Subcutaneous abdominal adipose tissue (tissue), 5 donors: Measurements from ENCODE around the gene HNRNPH1.
"Not testable (repeated sequence)": the region's sequence is repeated elsewhere in the genome, so short reads cannot be mapped to it uniquely, and the experiment has no call there.

Source experiments
- H3K27ac ChIP-seq: one replicate; pipeline ENCODE4 v1.7.0; 2013; ENCODE audit warnings: low read depth, mild to moderate bottlenecking, inconsistent platforms, low read length, moderate library complexity
- H3K27me3 ChIP-seq, 5 donors: one replicate each; pipeline ENCODE4 v1.7.0; 2013; ENCODE audit warnings: low read length in 5 of 5, inconsistent platforms in 1 of 5; ENCODE audit not compliant: control insufficient read depth in 5 of 5, insufficient read depth in 4 of 5
- H3K36me3 ChIP-seq, 5 donors: one replicate each; pipeline ENCODE4 v1.7.0; 2013; ENCODE audit warnings: low read length in 5 of 5; ENCODE audit not compliant: control insufficient read depth in 5 of 5, insufficient read depth in 5 of 5
- H3K4me1 ChIP-seq, 5 donors: one replicate each; pipeline ENCODE4 v1.7.0; 2013; ENCODE audit warnings: low read length in 5 of 5, mild to moderate bottlenecking in 3 of 5, moderate library complexity in 1 of 5; ENCODE audit not compliant: control insufficient read depth in 5 of 5, insufficient read depth in 5 of 5
- H3K4me3 ChIP-seq, 5 donors: one replicate each; pipeline ENCODE4 v1.7.0; 2013; ENCODE audit warnings: low read length in 5 of 5, low read depth in 1 of 5
- H3K9ac ChIP-seq, 5 donors: one replicate each; pipeline ENCODE4 v1.7.0; 2013; ENCODE audit warnings: low read length in 5 of 5, mild to moderate bottlenecking in 4 of 5, moderate library complexity in 3 of 5
- H3K9me3 ChIP-seq, 5 donors: one replicate each; pipeline ENCODE4 v1.7.0; 2013; ENCODE audit warnings: low read length in 5 of 5; ENCODE audit not compliant: control insufficient read depth in 5 of 5
- donor health status: healthy.
- donor health status: healthy.
- donor health status: healthy.
- donor health status: healthy.
- donor health status: healthy.

The HNRNPH1 gene, protein sequence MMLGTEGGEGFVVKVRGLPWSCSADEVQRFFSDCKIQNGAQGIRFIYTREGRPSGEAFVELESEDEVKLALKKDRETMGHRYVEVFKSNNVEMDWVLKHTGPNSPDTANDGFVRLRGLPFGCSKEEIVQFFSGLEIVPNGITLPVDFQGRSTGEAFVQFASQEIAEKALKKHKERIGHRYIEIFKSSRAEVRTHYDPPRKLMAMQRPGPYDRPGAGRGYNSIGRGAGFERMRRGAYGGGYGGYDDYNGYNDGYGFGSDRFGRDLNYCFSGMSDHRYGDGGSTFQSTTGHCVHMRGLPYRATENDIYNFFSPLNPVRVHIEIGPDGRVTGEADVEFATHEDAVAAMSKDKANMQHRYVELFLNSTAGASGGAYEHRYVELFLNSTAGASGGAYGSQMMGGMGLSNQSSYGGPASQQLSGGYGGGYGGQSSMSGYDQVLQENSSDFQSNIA

GRCh38 chr5:179623003-179623905, at the start of gene HNRNPH1:
HNRNPH1 (minus strand) TSS chr5:179623671; CDS start chr5:179623133, 538 bp downstream.
- no peaks in the 10 kb centered on the region for H3K27me3 ChIP-seq
- H3K36me3 ChIP-seq: peaks cover 17 to 31% (median 28%) of the 10 kb centered on the region in 5 donors
- peak within 1 kb of the TSS; percentile 97 for H3K27ac ChIP-seq
- H3K9me3 ChIP-seq: no peaks in the 10 kb centered on the region
- H3K9ac ChIP-seq: peak within 1 kb of the TSS; percentile 79 to 99 (median 96)
- H3K4me1 ChIP-seq: peaks cover 8 to 54% (median 48%) of the 10 kb centered on the region in 5 donors
- H3K4me3 ChIP-seq: peak within 1 kb of the TSS; percentile 95 to 99 (median 97)

DNA sequence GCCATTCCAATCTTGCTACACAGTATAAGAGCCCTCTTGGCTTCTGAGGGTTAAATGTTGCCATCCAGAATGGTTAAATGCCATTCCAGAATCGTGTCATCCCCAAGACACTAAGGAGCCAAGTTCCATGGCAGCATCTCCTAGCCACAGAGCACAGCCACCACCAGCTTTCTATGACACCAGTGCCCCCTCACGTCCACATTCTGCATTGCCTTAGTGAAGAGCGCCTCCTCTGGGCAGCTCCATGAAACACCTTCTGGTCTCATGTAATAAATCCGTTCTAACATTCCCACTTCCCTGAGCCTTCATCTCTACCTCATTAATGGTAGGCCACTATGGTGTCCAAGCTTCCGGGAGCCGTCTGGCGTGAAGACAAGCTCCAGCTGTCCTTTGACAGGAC, 44.9 kb upstream of the HNRNPH1 start:
- Histone ChIP-seq H3K27ac (no peak overlapping the region), H3K4me1 (no peaks in the 10 kb centered on the region), H3K9me3 (no peaks in the 10 kb centered on the region), H3K27me3 (no peaks in the 10 kb centered on the region), H3K4me3 (no peak overlapping the region), H3K36me3 (peaks cover 0 to 20% (median 18%) of the 10 kb centered on the region in 5 donors), H3K9ac (no peak overlapping the region)

DNA sequence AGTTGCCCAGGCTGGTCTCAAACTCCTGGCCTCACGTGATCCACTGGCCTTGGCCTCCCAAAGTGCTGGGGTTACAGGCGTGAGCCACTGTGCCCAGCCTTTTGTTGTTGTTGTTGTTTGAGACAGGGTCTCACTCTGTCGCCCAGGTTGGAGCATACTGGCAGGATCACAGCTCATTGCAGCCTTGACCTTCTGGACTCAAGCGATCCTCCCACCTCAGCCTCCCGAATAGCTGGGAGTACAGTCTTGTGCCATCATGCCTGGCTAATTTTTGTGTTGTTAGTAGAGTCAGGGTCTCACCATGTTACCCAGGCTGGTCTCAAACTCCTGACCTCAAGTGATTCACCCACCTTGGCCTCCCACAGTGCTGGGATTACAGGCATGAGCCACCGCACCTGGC, 38.2 kb upstream of the HNRNPH1 start:
- not testable (repeated sequence) for H3K9me3 ChIP-seq, H3K9ac ChIP-seq, H3K4me1 ChIP-seq, H3K27ac ChIP-seq, H3K27me3 ChIP-seq, H3K4me3 ChIP-seq
- H3K36me3 ChIP-seq: peaks cover 0 to 24% (median 18%) of the 10 kb centered on the region in 5 donors

- not testable (repeated sequence) for H3K27me3 ChIP-seq, H3K36me3 ChIP-seq, H3K27ac ChIP-seq, H3K4me1 ChIP-seq, H3K9me3 ChIP-seq
- H3K4me3 ChIP-seq: peak overlapping the region; percentile 61 to 74 (median 69)
- H3K9ac ChIP-seq: peak overlapping the region in 4 of 5 donors; percentile 43 to 68 (median 64)
Observed at GRCh38 chr5:179658179-179658856, 34.8 kb upstream of the HNRNPH1 start.

DNA sequence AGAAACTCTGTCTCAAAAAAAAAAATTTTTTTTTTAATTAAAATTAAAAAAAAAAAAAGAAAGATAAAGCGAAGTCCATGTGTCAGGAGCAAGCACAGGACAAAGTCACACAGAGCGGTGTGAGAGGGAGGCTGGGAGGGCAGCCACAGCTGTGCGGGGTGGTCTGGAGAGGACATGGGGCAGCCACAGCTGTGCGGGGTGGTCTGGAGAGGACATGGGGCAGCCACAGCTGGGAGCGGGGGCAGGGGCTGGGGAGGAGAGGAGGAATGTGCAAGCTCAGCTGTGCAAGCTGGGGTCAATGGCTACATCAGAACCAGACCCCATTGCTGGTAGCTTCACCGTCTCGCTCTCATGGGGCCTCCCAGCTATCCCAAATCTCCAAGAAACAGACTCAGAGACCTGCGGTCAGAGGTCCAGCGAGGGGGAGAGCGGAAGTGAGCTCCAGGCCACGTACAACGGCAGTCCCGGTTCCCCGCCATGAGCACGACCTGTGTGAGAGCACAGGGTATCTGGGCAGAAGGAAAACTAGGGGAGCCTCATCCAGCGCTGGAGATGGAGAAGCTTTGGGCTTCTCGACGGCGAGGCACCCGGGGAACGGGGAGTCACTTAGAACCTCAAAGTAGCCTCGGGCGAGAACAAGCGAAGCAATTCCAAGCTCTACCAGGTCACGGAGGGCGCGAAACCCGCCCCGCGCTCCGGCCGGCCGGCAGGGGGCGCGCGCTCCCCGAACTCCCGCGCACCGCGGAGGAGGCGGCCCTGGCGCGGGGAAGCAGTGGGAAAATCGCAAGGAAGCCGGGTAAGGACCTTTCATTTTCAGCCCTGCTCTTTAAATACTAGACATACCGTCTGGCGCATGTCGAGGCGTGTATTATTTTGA, 34.1 kb upstream of the HNRNPH1 start:
- not testable (repeated sequence) for H3K27me3 ChIP-seq, H3K4me1 ChIP-seq, H3K9ac ChIP-seq, H3K36me3 ChIP-seq, H3K27ac ChIP-seq, H3K4me3 ChIP-seq, H3K9me3 ChIP-seq

- H3K9me3 ChIP-seq, H3K4me3 ChIP-seq, H3K9ac ChIP-seq, H3K27ac ChIP-seq, H3K4me1 ChIP-seq, H3K36me3 ChIP-seq, H3K27me3 ChIP-seq: not testable (repeated sequence)
Observed at GRCh38 chr5:179653135-179653534, 29.7 kb upstream of the HNRNPH1 start.

- not testable (repeated sequence) for H3K4me1 ChIP-seq, H3K36me3 ChIP-seq, H3K9me3 ChIP-seq, H3K27ac ChIP-seq, H3K4me3 ChIP-seq, H3K9ac ChIP-seq, H3K27me3 ChIP-seq
Observed at GRCh38 chr5:179650245-179650644, 26.8 kb upstream of the HNRNPH1 start.

- H3K9me3 ChIP-seq, H3K4me1 ChIP-seq, H3K27ac ChIP-seq, H3K4me3 ChIP-seq, H3K36me3 ChIP-seq, H3K9ac ChIP-seq, H3K27me3 ChIP-seq: not testable (repeated sequence)
Observed at GRCh38 chr5:179649166-179649703, 25.8 kb upstream of the HNRNPH1 start.

- H3K9me3 ChIP-seq: no peaks in the 10 kb centered on the region
Observed at GRCh38 chr5:179648410-179648809, 24.9 kb upstream of the HNRNPH1 start.

More at GRCh38 chr5:179648410-179648809, 24.9 kb upstream of the HNRNPH1 start:
- H3K4me3 ChIP-seq: no peak overlapping the region
- H3K27ac ChIP-seq: no peak overlapping the region
- no peaks in the 10 kb centered on the region for H3K36me3 ChIP-seq
- no peaks in the 10 kb centered on the region for H3K27me3 ChIP-seq
- H3K9ac ChIP-seq: no peak overlapping the region
- no peaks in the 10 kb centered on the region for H3K4me1 ChIP-seq
